Parathyroid adenoma (tissue), 2 donors: Measurements from ENCODE around the gene DTWD2.
"Not testable (repeated sequence)": the region's sequence is repeated elsewhere in the genome, so short reads cannot be mapped to it uniquely, and the experiment has no call there.

Experiments used
- H2AFZ ChIP-seq: fragments of 300-600 bp; sonication (generic); one replicate; pipeline ENCODE4 v1.7.0; 2017; ENCODE audit warnings: antibody characterized with exemption, mild to moderate bottlenecking
- H3K27ac ChIP-seq: fragments of 300-600 bp; sonication (generic); one replicate; pipeline ENCODE4 v1.7.0; 2017
- H3K27me3 ChIP-seq: fragments of 300-600 bp; sonication (generic); one replicate; pipeline ENCODE4 v1.7.0; 2017; ENCODE audit warnings: low read length; ENCODE audit not compliant: control insufficient read depth, insufficient read depth
- H3K36me3 ChIP-seq: fragments of 300-600 bp; sonication (generic); one replicate; pipeline ENCODE4 v1.7.0; 2017; ENCODE audit warnings: low read length; ENCODE audit not compliant: control insufficient read depth, insufficient read depth
- H3K4me1 ChIP-seq: fragments of 300-600 bp; sonication (generic); one replicate; pipeline ENCODE4 v1.7.0; 2017; ENCODE audit warnings: control low read depth
- H3K4me2 ChIP-seq: fragments of 300-600 bp; sonication (generic); one replicate; pipeline ENCODE4 v1.7.0; 2017; ENCODE audit warnings: low read length
- H3K4me3 ChIP-seq: fragments of 300-600 bp; sonication (generic); one replicate; pipeline ENCODE4 v1.7.0; 2017; ENCODE audit warnings: low read depth, low read length
- H3K79me2 ChIP-seq: fragments of 300-600 bp; sonication (generic); one replicate; pipeline ENCODE4 v1.7.0; 2017; ENCODE audit warnings: control low read depth
- H3K9ac ChIP-seq: fragments of 300-600 bp; sonication (generic); one replicate; pipeline ENCODE4 v1.7.0; 2017; ENCODE audit warnings: mild to moderate bottlenecking
- H3K9me3 ChIP-seq: fragments of 300-600 bp; sonication (generic); one replicate; pipeline ENCODE4 v1.7.0; 2017; ENCODE audit warnings: low read length; ENCODE audit not compliant: control insufficient read depth
- TF ChIP-seq, protein P1 (sequence below): fragments of 300-600 bp; sonication (generic); IDR thresholded peaks from one replicate; pipeline ENCODE4 v1.7.0; 2017; ENCODE audit warnings: antibody characterized with exemption, mild to moderate bottlenecking
- donor health status: primary hyperparathyroidism.

Gene DTWD2

DNA sequence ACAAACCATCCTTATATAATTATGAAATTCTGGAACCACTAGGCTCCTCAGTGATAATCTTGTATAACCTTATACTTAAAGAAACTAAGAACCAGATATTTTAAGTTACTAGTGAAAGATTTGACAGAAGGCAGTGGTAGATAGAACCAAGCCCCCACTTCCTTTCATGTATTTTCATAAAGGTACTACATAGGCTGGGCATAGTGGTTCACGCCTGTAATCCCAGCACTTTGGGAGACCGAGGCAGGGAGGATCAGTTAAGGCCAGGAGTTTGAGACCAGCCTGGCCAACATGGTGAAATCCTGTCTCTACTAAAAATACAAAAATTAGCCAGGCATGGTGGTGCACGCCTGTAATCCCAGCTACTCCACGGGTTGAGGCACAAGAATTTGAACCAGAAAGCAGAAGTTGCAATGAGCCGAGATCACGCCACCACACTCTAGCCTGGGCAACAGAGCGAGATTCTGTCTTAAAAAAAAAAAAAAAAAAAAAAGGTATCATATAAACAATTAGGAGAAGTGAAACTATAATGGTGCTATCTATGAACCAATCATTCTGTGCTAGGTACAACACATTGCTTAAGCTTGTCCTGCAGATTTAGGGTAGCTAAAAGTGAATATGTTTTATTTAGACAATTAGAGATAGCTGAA, 27.9 kb upstream of the DTWD2 start:
- Histone ChIP-seq H2AFZ (no peak overlapping the region), H3K4me3 (no peak overlapping the region)
- TF ChIP-seq, protein P1, sequence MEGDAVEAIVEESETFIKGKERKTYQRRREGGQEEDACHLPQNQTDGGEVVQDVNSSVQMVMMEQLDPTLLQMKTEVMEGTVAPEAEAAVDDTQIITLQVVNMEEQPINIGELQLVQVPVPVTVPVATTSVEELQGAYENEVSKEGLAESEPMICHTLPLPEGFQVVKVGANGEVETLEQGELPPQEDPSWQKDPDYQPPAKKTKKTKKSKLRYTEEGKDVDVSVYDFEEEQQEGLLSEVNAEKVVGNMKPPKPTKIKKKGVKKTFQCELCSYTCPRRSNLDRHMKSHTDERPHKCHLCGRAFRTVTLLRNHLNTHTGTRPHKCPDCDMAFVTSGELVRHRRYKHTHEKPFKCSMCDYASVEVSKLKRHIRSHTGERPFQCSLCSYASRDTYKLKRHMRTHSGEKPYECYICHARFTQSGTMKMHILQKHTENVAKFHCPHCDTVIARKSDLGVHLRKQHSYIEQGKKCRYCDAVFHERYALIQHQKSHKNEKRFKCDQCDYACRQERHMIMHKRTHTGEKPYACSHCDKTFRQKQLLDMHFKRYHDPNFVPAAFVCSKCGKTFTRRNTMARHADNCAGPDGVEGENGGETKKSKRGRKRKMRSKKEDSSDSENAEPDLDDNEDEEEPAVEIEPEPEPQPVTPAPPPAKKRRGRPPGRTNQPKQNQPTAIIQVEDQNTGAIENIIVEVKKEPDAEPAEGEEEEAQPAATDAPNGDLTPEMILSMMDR: no peak

DNA sequence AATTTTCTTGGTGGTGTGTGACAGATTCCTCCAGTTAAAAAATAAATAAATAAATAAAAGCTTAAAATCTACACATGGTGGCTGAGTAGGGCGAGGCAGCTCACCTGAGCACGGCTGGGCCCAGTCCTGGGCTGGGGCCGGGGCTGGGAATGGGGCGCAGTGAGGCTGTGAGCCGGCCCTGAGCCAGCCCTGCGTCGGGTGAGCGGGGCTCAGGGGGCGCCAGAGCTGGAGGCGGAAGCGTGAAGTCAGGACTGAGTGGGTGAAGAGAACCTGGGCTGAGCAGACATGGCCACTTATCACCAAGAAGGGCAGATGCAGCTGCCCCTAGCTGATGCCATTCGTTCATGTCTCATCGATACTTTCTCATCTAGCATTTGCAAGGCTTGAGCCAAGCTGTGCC, 22.8 kb upstream of the DTWD2 start:
- TF ChIP-seq, protein P1: no peak
- Histone ChIP-seq H3K9ac (no peak overlapping the region), H3K9me3 (no peaks in the 10 kb centered on the region), H3K27me3 (no peaks in the 10 kb centered on the region), H3K27ac (no peak overlapping the region), H3K36me3 (no peaks in the 10 kb centered on the region), H3K4me2 (no peak overlapping the region), H3K4me1 (no peaks in the 10 kb centered on the region), H3K4me3 (no peak overlapping the region), H2AFZ (no peak overlapping the region), H3K79me2 (no peaks in the 10 kb centered on the region)

More for the DNA sequence above, 27.9 kb upstream of the DTWD2 start:
- H3K79me2 ChIP-seq: no peaks in the 10 kb centered on the region
- no peak overlapping the region for H3K27ac ChIP-seq
- H3K4me2 ChIP-seq: no peak overlapping the region
- no peaks in the 10 kb centered on the region for H3K27me3 ChIP-seq
- no peak overlapping the region for H3K9ac ChIP-seq
- no peaks in the 10 kb centered on the region for H3K9me3 ChIP-seq
- H3K36me3 ChIP-seq: no peaks in the 10 kb centered on the region
- no peaks in the 10 kb centered on the region for H3K4me1 ChIP-seq

DNA sequence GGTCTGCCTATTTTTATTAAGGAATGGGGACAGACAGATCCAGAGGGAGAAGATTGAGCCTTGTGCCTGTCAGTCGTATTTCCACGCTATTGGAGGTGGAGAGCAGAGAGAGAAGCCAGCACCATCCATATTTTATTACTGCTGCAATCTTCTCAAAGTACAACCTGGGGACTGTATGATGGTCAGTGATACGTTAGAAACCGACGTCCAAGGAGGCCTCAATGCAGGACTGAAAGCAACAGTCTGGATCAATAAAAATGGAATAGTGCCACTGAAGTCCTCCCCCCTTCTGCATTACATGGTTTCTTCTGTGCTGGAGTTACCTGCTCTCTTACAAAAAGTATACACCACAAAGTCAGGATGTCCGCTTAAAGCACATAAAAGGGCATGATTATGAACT, 21.9 kb upstream of the DTWD2 start:
- Histone ChIP-seq H3K79me2 (no peaks in the 10 kb centered on the region), H3K4me2 (no peak overlapping the region), H3K4me3 (no peak overlapping the region), H3K36me3 (no peaks in the 10 kb centered on the region), H3K9ac (no peak overlapping the region), H3K9me3 (no peaks in the 10 kb centered on the region), H2AFZ (no peak overlapping the region), H3K4me1 (no peaks in the 10 kb centered on the region), H3K27ac (no peak overlapping the region), H3K27me3 (no peaks in the 10 kb centered on the region)
- TF ChIP-seq, protein P1: no peak

DNA sequence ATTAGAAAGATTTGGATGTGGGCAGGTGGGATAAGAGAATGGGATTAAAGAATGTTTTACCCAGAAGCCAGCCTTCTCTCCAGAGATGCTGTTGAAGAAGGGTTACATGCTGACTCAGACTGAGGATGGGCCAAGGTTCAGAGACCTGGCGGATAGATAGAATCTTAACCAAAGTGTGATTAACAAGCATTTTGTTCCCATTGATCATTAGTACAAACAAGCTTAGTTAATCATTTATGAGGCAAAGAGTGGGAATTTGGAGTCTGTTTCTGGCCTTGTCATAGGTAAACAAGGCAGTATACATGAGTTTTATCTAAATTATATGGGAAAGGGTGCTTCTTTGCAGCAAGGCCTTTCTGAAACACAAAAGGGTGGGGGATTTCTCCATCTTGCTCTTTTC, 20.8 kb upstream of the DTWD2 start:
- H2AFZ ChIP-seq: no peak overlapping the region
- no peak overlapping the region for H3K4me2 ChIP-seq
- H3K9me3 ChIP-seq: no peaks in the 10 kb centered on the region
- no peak overlapping the region for H3K27ac ChIP-seq
- no peaks in the 10 kb centered on the region for H3K4me1 ChIP-seq
- no peak overlapping the region for H3K9ac ChIP-seq
- H3K4me3 ChIP-seq: no peak overlapping the region
- TF ChIP-seq, protein P1: no peak
- no peaks in the 10 kb centered on the region for H3K79me2 ChIP-seq
- no peaks in the 10 kb centered on the region for H3K36me3 ChIP-seq
- no peaks in the 10 kb centered on the region for H3K27me3 ChIP-seq

DNA sequence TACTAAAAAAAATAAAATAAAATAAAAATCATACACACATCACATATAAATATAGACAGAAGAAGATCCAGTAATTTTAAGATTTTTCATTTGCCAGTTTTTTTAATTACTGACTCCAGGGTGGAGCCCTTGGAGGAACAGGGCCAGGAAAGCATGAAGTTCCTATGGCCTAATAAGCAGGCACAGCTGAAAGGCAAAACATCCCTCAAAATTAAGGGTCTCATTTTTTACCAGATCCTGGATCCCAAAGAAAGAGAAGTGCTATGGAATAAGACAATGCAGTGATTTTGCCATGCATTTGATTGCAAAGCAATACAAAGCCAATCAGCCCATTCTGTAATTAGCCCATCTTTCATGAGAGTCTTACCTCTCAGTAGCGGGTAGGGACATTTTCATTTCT, 11.3 kb upstream of the DTWD2 start:
- Histone ChIP-seq H3K9me3 (peaks cover 2% of the 10 kb centered on the region), H3K79me2 (no peaks in the 10 kb centered on the region), H3K36me3 (no peaks in the 10 kb centered on the region), H3K27me3 (no peaks in the 10 kb centered on the region), H3K4me3 (no peak overlapping the region), H3K4me1 (no peaks in the 10 kb centered on the region), H3K9ac (no peak overlapping the region), H2AFZ (no peak overlapping the region), H3K4me2 (no peak overlapping the region), H3K27ac (no peak overlapping the region)
- TF ChIP-seq, protein P1: no peak

DNA sequence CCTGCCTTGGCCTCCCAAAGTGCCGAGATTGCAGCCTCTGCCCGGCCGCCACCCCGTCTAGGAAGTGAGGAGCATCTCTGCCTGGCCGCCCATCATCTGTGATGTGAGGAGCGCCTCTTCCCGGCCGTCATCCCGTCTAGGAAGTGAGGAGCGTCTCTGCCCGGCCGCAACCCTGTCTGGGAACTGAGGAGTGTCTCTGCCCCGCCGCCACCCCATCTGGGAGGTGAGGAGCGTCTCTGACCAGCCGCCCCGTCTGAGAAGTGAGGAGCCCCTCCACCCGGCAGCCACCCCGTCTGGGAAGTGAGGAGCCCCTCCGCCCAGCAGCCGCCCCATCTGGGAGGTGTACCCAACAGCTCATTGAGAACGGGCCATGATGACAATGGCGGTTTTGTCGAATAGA, 10.5 kb upstream of the DTWD2 start:
- not testable (repeated sequence) for H3K4me1 ChIP-seq, H3K4me3 ChIP-seq, H3K27me3 ChIP-seq, H3K9me3 ChIP-seq, H3K9ac ChIP-seq, H2AFZ ChIP-seq, H3K27ac ChIP-seq, H3K36me3 ChIP-seq, H3K79me2 ChIP-seq, H3K4me2 ChIP-seq
